HepG2 (cell line): ENCODE measurements around the gene KTI12. TPM values are rescaled to one million over a fixed set of nuclear protein-coding genes. Genes with fewer than 3 reads are reported as not detected.
A peak's percentile ranks its signal among the peaks of the same experiment; 100 is the strongest.

Experiments used
- EP300 ChIP-seq, 3 experiments: sonication (generic) in 1 of 3; formaldehyde crosslinking in 1 of 3; IDR thresholded peaks; 2 replicates each; pipeline versions ENCODE4 v1.5.1 to v1.6.1; 2011 to 2020; ENCODE audit warnings: low read depth in 2 of 3, low read length in 2 of 3, borderline replicate concordance in 1 of 3, improper control_type of control experiment in 1 of 3, mild to moderate bottlenecking in 1 of 3, missing genetic modification reagents in 1 of 3, moderate library complexity in 1 of 3
- FOXO1 ChIP-seq: sonication (generic); formaldehyde crosslinking; IDR thresholded peaks from 2 replicates; pipeline ENCODE4 v1.4.0; 2020; ENCODE audit warnings: missing genetic modification reagents
- GLI4 ChIP-seq: sonication (generic); formaldehyde crosslinking; IDR thresholded peaks from 2 replicates; pipeline ENCODE4 v1.5.1; 2020; ENCODE audit warnings: missing genetic modification reagents, mild to moderate bottlenecking, moderate library complexity, borderline replicate concordance
- HMGA1 ChIP-seq: sonication (generic); formaldehyde crosslinking; conservative IDR thresholded peaks from 2 replicates; pipeline ENCODE4 v1.4.0; 2020; ENCODE audit warnings: missing genetic modification reagents
- HNF4A ChIP-seq: sonication (generic); formaldehyde crosslinking; IDR thresholded peaks from 2 replicates; pipeline ENCODE4 v1.4.0; 2020; ENCODE audit warnings: missing genetic modification reagents
- ISL2 ChIP-seq: sonication (generic); formaldehyde crosslinking; IDR thresholded peaks from 2 replicates; pipeline ENCODE4 v1.5.0; 2020; ENCODE audit warnings: missing genetic modification reagents
- JDP2 ChIP-seq: sonication (generic); formaldehyde crosslinking; IDR thresholded peaks from 2 replicates; pipeline ENCODE4 v1.8.1; 2022; ENCODE audit warnings: missing genetic modification reagents, borderline replicate concordance
- KAT7 ChIP-seq: IDR thresholded peaks from 2 replicates; pipeline ENCODE4 v1.6.1; 2018; ENCODE audit warnings: borderline replicate concordance, missing compliant biosample characterization
- POGZ ChIP-seq: sonication (generic); formaldehyde crosslinking; IDR thresholded peaks from 2 replicates; pipeline ENCODE4 v1.4.0; 2020; ENCODE audit warnings: mild to moderate bottlenecking, missing genetic modification reagents
- RAD21 ChIP-seq: fragments of 450-650 bp; formaldehyde crosslinking; IDR thresholded peaks from 2 replicates; pipeline ENCODE4 v1.5.0; 2020; ENCODE audit warnings: mild to moderate bottlenecking
- RARA ChIP-seq: IDR thresholded peaks from 2 replicates; pipeline ENCODE4 v1.6.1; 2016; ENCODE audit warnings: missing genetic modification reagents, missing compliant biosample characterization
- RXRA ChIP-seq: sonication (generic); formaldehyde crosslinking; IDR thresholded peaks from 2 replicates; pipeline ENCODE4 v1.5.1; 2020; ENCODE audit warnings: missing genetic modification reagents
- SAFB2 ChIP-seq: sonication (generic); formaldehyde crosslinking; IDR thresholded peaks from 2 replicates; pipeline ENCODE4 v1.5.1; 2020; ENCODE audit warnings: missing genetic modification reagents, low read depth, mild to moderate bottlenecking, borderline replicate concordance
- SNRNP70 ChIP-seq: fragments of 200-400 bp; formaldehyde crosslinking; IDR thresholded peaks from 2 replicates; pipeline ENCODE4 v1.6.1; 2017; ENCODE audit warnings: mild to moderate bottlenecking, low read depth, low read length, moderate library complexity
- TRIM24 ChIP-seq: sonication (generic); formaldehyde crosslinking; IDR thresholded peaks from 2 replicates; pipeline ENCODE4 v1.8.0; 2022; ENCODE audit warnings: mild to moderate bottlenecking, missing genetic modification reagents
- ZFP1 ChIP-seq: IDR thresholded peaks from 2 replicates; pipeline ENCODE4 v1.6.1; 2016
- ZNF282 ChIP-seq: fragments of 450-650 bp; IDR thresholded peaks from 2 replicates; pipeline ENCODE4 v1.6.1; 2018; ENCODE audit not compliant: partially characterized antibody
- ZNF292 ChIP-seq: sonication (generic); formaldehyde crosslinking; IDR thresholded peaks from 2 replicates; pipeline ENCODE4 v1.8.1; 2022; ENCODE audit warnings: mild to moderate bottlenecking, low read depth, missing genetic modification reagents, borderline replicate concordance
- ZNF431 ChIP-seq: sonication (generic); formaldehyde crosslinking; IDR thresholded peaks from 2 replicates; pipeline ENCODE4 v1.9.0; 2022; ENCODE audit warnings: missing genetic modification reagents, low read depth, mild to moderate bottlenecking, borderline replicate concordance
- ZNF572 ChIP-seq: sonication (generic); formaldehyde crosslinking; IDR thresholded peaks from 2 replicates; pipeline ENCODE4 v1.5.1; 2020; ENCODE audit warnings: mild to moderate bottlenecking, missing genetic modification reagents
- ZNF607 ChIP-seq: sonication (generic); formaldehyde crosslinking; IDR thresholded peaks from 2 replicates; pipeline ENCODE4 v1.5.1; 2020; ENCODE audit warnings: missing genetic modification reagents, mild to moderate bottlenecking, borderline replicate concordance
- ZNF670 ChIP-seq: sonication (generic); formaldehyde crosslinking; IDR thresholded peaks from 2 replicates; pipeline ENCODE4 v1.8.0; 2022; ENCODE audit warnings: mild to moderate bottlenecking, missing genetic modification reagents, borderline replicate concordance
- ZNF674 ChIP-seq: sonication (generic); formaldehyde crosslinking; IDR thresholded peaks from 2 replicates; pipeline ENCODE4 v1.5.0; 2020; ENCODE audit warnings: low read depth, mild to moderate bottlenecking, missing genetic modification reagents
- ZNF737 ChIP-seq: sonication (generic); formaldehyde crosslinking; IDR thresholded peaks from 2 replicates; pipeline ENCODE4 v1.5.0; 2020; ENCODE audit warnings: missing genetic modification reagents, mild to moderate bottlenecking, borderline replicate concordance
- ZNF878 ChIP-seq: sonication (generic); formaldehyde crosslinking; IDR thresholded peaks from 2 replicates; pipeline ENCODE4 v1.8.1; 2023; ENCODE audit warnings: mild to moderate bottlenecking, missing genetic modification reagents, moderate library complexity
- ZSCAN20 ChIP-seq: sonication (generic); formaldehyde crosslinking; IDR thresholded peaks from 2 replicates; pipeline ENCODE4 v1.4.0; 2020; ENCODE audit warnings: missing genetic modification reagents, mild to moderate bottlenecking, borderline replicate concordance
- polyA plus RNA-seq, 8 experiments: library from polyadenylated mRNA; depleted of rRNA in 3 of 8; stranded (reverse) in 7 of 8; unstranded in 1 of 8; fragments of >200 nt; fragmentation: Illumina TruSeq in 4 of 8; extraction: Trizol in 4 of 8; gene quantifications; 2 replicates each; pipeline versions ENCODE4 v1.2.1 to v1.2.3, GENCODE V29; 2011 to 2016; ENCODE audit warnings: low read depth in 4 of 8, missing spikeins in 1 of 8, mixed read lengths in 1 of 8; ENCODE audit not compliant: insufficient read depth in 1 of 8
- total RNA-seq, 5 experiments: library from RNA; depleted of rRNA; stranded (reverse); fragments of >200 nt; fragmentation: Illumina TruSeq; extraction: Trizol; gene quantifications; 2 replicates each; pipeline ENCODE4 v1.2.3, GENCODE V29; 2016; ENCODE audit warnings: low read depth in 1 of 5
- TF ChIP-seq, protein P1 (sequence below): sonication (generic); formaldehyde crosslinking; conservative IDR thresholded peaks from 2 replicates; pipeline ENCODE4 v1.8.1; 2023; ENCODE audit warnings: missing genetic modification reagents
- TF ChIP-seq, protein P2 (sequence below): IDR thresholded peaks from 2 replicates; pipeline ENCODE4 v1.6.1; 2016; ENCODE audit warnings: low read depth, control low read depth

Gene KTI12
- total and polyA plus RNA-seq, 2 of the 13 experiments (the other 11 are each of a cell fraction or from before 2014, with no cell fraction given): 7.4 to 10.2 TPM

GRCh38 chr1:52056163-52056936 is 22.7 kb upstream of the KTI12 start, which contains the start of gene BTF3L4 (continued):
- TF ChIP-seq, protein P1, sequence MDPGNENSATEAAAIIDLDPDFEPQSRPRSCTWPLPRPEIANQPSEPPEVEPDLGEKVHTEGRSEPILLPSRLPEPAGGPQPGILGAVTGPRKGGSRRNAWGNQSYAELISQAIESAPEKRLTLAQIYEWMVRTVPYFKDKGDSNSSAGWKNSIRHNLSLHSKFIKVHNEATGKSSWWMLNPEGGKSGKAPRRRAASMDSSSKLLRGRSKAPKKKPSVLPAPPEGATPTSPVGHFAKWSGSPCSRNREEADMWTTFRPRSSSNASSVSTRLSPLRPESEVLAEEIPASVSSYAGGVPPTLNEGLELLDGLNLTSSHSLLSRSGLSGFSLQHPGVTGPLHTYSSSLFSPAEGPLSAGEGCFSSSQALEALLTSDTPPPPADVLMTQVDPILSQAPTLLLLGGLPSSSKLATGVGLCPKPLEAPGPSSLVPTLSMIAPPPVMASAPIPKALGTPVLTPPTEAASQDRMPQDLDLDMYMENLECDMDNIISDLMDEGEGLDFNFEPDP (CRISPR knock-in tag): no peak
- TF ChIP-seq FOXO1 (CRISPR knock-in tag) (no peak), SNRNP70 (no peak), RARA (CRISPR knock-in tag) (no peak), GLI4 (CRISPR knock-in tag) (no peak), ZNF674 (CRISPR knock-in tag) (peak; percentile 56; the same call in 1 of the 2 replicates), EP300 (IDR thresholded peaks at IDR 0.05; ENCODE audit: low read depth in 2 of 2, low read length in 2 of 2) (no peak), EP300 (CRISPR knock-in tag; IDR thresholded peaks at IDR 0.05; ENCODE audit: borderline replicate concordance) (no peak; the same call in 1 of the 2 replicates), POGZ (CRISPR knock-in tag) (peak; percentile 55), ZNF282 (no peak), ZNF670 (0 out of 2 replicates have a peak, but pooled peaks have one; percentile 53), RXRA (CRISPR knock-in tag) (peak; percentile 48; the same call in 1 of the 2 replicates), HNF4A (peak; percentile 50; the same call in 1 of the 2 replicates), ZSCAN20 (CRISPR knock-in tag) (no peak; the same call in 1 of the 2 replicates), ZNF572 (peak; percentile 43; the same call in 1 of the 2 replicates), JDP2 (CRISPR knock-in tag) (no peak; the same call in 1 of the 2 replicates), ISL2 (CRISPR knock-in tag) (0 out of 2 replicates have a peak, but pooled peaks have one; percentile 35), ZNF607 (CRISPR knock-in tag) (peak; percentile 75), ZNF737 (CRISPR knock-in tag) (no peak), KAT7 (CRISPR knock-in tag) (no peak; the same call in 1 of the 2 replicates), SAFB2 (CRISPR knock-in tag) (peak; percentile 50), ZNF878 (peak; percentile 65; the same call in 1 of the 2 replicates), TRIM24 (CRISPR knock-in tag) (no peak), ZNF292 (CRISPR knock-in tag) (no peak), HMGA1 (CRISPR knock-in tag) (no peak), ZNF431 (CRISPR knock-in tag) (no peak), ZFP1 (CRISPR knock-in tag) (no peak), RAD21 (CRISPR knock-in tag) (no peak; the same call in 1 of the 2 replicates)
- TF ChIP-seq, protein P2, sequence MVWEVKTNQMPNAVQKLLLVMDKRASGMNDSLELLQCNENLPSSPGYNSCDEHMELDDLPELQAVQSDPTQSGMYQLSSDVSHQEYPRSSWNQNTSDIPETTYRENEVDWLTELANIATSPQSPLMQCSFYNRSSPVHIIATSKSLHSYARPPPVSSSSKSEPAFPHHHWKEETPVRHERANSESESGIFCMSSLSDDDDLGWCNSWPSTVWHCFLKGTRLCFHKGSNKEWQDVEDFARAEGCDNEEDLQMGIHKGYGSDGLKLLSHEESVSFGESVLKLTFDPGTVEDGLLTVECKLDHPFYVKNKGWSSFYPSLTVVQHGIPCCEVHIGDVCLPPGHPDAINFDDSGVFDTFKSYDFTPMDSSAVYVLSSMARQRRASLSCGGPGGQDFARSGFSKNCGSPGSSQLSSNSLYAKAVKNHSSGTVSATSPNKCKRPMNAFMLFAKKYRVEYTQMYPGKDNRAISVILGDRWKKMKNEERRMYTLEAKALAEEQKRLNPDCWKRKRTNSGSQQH: no peak
